NCI-H1694 (cell line): ENCODE results near the gene LTBP1.

Experiments
- DNase-seq: peaks from one replicate; lab custom pipeline; 2025; lab: John Stamatoyannopoulos, UW

LTBP1 gene

DNA sequence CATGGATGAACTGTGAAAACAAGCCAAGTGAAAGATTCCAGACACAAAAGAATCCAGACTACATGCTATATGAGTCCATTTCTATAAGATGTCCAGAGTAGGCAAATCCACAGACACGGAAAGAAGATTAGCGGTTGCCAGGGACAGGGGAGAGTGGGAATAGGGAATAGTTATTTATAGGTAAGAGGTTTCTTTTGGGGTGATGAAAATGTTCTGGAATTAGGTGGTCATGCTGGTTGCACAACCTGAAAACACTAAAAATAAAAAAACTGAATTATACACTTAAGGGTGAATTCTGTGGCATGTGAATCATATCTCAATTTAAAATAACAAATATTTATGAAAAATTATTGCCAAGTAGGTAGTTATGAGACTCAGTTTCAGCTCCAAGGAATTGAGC is 168.4 kb downstream of the LTBP1 start:
- no peak for DNase-seq

DNA sequence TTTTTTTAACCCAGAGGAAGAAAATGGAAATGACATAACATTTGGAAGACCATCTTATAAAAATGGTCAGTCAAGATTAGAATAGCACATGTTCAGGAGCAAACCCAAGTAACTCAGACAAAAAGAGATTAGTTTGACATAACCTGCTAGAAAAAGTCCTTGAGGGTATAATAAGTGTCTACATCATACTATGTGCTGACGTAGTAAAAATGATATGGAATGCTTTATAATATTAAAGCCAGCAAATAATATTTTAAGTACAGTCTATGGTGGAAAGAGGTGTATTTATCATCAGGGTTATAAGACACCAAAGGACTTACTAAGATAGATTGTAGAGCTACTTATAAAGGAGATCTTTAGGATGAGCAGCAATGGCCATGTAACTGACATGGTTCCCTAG is 169.0 kb downstream of the LTBP1 start:
- DNase-seq, result no peak

DNA sequence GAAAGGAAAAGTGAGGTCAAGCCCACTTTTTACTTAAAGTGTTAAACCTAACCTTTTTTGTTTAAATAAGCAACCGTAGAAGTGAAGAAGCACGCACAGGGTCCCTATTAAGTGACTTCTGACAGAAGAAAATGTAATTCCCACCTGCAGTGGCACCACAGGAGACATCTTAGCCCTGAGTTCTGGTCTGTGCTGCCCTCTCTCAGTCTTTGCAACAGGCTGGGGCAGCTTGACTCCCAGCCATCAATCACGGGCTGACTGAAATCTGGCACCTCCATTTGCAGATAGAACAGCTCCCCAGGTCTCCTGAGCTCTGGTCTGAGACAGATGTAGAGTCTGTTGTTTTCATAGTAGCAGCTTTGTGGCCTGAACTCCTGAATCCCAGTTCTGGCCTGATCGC is 170.0 kb downstream of the LTBP1 start:
- no peak for DNase-seq

DNA sequence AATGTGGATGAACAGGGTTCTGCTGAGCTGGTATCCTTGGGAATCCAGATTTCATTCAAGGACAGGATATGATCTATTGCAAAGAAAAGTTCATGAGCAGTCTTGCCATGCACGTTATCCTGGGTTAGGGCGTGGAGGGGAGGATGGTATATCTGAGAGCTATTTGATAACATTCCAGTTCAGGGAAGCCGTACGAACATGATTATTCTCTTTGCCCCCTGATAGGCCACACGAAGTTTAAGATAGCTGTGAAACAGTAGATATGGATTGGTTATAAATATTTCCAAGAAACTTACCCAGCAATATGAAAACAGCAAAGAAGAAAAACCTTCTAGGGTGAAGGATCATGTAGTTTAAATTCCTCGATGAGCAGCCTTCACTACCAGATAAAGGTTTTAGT is 171.9 kb downstream of the LTBP1 start:
- DNase-seq, result no peak

DNA sequence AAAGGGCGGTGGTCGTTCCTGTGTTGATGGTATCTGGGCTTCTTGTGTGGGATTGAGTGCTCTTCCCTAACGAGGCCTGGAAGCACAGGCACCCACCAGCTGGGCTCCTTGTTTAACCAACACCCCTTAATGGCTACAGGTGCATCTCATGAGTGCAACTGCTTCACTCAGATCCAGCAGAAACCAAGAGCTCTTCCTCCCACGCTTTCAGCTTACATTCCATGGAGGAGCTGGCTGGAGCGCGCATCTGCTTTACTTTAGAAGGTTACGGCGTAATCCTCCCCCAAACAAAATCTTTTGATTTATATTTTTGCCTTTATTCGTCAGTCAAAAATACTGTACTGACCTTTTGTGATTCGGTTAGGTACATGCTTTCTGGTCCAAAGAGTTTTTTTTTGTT is 174.7 kb downstream of the LTBP1 start:
- DNase-seq, result no peak

DNA sequence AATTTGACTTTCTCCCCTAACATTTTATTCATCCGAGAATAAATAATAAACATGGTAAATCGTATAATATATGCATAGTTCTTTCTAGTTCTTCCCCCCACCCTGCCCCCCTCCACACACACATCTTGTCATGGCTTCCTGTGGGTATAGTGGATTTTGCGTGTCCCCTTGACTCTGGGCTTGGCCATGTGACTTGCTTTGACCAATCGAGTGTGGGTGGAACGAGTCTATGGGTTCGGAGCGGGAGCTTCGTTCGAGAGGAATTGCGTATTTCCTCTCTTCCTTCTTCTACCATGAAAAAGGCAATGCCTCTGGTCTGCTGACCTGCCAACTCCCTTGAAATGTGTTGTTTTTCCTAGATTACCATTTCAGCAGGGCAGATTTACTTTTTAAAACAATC is 175.2 kb downstream of the LTBP1 start:
- no peak for DNase-seq

DNA sequence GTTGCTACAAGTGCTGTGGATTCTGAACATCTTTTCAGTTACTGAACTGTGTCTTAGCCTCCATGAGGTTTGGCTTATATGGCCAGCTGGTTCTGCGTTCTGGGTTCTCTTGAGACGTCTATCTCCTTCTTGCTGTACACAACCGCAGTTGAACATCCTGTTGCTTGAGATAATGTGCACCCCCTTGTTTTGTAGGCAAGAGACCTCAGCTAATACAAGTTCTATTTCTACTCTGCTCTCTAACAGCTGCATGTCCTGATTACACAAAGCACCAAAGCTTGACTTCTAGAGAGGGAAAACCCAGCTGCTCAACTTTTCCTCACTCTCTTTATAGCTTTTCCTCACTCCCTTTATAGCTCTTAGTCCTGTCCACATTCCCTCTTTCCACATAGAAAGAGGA is 176.0 kb downstream of the LTBP1 start:
- DNase-seq, result no peak

DNA sequence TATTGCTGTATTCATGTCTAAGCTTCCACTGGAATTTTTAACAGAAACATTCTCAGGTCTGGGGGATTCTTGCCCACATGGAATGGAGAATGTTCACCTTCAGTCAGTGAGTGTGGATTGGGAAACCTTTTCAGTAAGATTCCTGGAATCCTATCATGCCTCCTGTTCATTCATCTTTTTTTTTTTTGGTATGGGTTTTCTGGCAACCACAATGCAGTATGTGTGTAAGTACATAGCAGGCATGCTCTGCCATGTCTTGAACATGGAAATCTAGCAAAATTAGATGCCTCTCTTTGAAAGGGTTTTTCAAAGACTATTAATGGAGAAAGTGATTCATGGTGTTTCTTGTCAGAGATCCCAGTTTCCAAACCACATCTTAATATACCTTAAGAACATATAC is 176.5 kb downstream of the LTBP1 start:
- DNase-seq, result no peak

DNA sequence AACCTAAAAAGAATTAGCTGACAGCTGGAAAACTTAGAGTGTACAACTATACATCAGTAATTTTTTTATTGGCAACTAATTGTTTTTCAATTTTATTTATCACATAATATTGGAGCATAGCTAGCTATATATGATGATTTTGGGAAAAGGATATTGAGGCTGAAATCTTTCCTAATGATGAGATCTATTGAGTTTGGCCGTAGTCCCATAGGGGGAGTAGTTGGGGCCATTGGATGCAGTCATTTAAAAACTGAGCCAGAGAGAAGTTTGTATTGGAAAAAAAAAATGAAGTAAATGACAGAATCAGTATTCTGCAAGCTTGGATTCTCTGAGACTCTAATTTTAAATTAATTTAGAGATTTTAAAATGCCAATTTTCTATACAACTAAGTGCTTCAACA is 179.8 kb downstream of the LTBP1 start:
- no peak for DNase-seq

DNA sequence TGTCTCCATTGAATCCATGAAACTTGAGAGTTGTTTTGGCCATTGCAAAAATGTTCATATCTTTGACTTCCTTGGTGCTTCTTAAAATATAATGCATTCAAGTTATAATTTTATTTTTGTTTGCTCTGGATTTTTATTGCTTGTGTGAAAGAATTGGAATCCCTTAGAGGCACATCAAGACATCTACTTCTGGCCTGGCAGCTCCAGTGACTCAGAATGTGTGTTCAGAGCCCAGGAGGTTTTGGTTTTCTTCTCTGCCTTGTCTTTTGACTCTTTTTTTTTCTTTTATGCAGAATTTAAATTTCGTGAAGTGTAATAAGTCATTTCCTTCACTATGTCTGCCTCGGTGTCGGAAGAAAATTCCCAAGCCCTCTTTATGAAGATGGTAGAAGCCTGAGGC is 180.2 kb downstream of the LTBP1 start:
- no peak for DNase-seq

DNA sequence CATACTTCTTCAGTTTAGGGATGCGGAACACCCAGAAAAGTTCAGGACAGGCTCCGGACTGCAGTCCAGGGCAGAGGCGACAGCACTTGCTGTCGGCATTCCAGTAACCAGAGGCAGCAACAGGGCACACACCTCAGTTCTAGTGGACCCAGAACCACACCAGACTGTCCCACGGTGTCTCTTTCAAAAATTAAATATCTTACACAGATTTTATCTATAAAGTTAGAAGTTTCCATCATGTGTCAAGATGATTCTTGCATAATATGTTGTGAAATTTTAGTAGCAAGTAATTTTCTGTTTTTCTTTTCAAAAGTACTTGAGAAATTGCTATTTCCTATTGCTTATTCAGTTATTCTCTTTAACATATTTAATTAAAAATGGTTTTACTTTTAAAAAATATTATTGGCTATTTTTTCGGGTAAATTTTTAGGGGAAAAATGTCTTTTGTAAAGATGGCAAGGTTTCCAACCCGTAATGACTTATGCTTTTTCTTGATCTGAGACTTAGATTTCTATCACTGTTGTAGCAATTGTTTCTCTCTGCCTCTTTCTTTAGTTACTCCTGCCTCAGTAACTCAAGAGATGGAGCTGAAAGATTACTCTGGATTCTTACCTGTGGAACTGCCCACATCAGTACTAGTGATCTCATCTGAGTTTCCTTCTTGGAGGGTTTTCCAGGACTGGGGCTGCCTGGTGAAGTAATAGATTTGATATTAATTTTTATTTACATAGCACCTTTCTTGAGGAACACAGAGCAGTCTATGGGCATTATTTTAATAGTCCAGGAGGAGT is 182.7 kb downstream of the LTBP1 start:
- no peak for DNase-seq

DNA sequence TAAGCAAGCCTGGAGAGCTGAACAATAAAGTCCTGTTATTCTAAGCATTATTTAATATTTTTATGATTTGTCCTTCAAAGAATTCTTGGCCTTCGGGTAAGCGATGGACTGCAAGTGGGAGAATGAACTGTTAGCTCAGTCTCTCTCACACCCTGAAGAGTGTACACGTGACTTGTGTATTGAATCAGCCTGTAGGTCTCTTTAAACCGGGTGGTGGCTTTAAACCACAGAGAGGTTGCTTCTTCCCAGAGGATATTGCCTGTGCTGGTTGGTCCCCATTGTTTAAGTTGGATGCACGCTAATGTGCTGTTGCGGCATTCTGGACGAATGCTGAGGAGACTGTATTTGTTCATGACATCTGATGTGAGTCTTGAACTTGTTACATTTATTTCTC is 183.3 kb downstream of the LTBP1 start:
- no peak for DNase-seq

DNA sequence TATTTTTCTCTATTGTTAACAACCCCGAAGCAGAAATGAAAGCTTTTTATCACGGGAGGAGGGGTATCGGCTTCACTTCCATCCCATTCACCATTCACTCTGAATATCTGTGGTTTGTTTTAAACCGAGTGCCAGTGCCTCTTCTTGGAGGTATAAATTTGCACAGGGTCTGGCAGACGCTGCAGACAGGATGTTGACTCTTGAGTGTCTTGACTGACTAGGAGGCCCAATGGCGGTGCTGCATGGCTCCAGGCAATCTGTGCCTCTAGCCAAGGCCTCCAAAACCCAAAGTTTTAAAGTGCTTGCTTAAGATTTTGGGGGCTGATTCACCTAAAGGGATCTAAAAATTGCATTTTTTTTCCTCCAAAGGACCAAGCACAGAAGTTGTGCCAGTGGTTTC is 183.8 kb downstream of the LTBP1 start:
- DNase-seq, result no peak

DNA sequence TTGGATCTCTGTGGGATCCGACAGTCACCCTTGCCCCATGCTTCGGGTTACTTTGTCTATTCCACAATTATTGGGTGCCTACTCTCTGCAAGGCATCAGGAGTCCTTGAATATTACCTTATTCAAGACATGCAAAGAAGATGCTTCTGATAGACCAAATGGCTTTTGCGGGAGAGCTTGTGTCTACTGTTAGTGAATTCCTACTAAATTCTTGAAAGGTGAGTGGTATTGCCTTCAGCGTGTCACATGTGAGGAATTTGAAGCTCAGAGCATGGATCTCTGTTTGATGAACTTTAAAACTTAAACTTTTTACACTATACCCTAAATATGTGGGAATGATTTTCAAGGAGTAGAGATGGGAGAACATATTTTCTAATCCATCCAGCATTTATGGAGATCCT is 184.4 kb downstream of the LTBP1 start:
- DNase-seq, result no peak

DNA sequence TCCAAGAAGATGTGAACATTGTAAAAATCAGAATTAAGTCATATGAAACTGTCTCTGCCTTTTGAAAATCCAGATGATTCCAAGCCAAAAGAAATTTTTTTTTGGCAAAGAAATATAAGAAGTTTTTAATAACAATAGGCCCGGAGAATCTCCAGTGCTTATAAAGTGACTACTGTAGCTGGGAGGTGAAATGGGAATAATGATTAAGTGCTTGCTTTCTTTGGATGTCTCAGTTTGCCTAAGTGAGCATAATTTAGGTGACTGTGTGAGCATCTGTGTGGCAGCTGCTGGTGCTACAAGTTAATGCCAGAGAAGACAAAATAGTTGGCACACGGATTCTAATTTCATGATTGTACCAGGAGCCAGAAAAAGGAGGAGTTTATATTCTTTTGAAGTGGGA is 185.0 kb downstream of the LTBP1 start:
- DNase-seq, result peak; percentile 60

DNA sequence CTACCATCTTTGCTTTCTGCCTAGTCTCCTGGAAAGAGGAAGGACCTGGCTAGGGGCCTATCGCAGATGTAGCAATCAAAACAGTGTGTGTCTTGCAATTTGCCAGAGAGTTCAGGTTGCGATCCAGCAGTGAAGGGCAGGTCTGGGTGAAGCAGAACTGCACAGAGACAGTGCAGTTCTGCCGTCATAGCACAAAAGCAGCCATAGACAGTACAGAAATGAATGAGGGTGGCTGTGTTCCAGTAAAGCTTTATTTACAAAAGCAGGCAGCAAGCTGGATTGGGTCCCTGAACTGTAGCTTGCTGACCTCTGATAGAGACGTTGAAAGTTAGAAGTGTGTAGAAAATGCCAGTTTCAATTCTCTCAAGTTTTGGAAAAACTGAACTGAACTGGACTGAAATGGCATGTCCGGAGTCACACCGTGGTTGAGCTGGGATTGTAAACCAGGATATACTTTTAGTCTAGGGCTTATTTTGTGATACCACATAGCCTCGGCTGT is 186.8 kb downstream of the LTBP1 start:
- no peak for DNase-seq

DNA sequence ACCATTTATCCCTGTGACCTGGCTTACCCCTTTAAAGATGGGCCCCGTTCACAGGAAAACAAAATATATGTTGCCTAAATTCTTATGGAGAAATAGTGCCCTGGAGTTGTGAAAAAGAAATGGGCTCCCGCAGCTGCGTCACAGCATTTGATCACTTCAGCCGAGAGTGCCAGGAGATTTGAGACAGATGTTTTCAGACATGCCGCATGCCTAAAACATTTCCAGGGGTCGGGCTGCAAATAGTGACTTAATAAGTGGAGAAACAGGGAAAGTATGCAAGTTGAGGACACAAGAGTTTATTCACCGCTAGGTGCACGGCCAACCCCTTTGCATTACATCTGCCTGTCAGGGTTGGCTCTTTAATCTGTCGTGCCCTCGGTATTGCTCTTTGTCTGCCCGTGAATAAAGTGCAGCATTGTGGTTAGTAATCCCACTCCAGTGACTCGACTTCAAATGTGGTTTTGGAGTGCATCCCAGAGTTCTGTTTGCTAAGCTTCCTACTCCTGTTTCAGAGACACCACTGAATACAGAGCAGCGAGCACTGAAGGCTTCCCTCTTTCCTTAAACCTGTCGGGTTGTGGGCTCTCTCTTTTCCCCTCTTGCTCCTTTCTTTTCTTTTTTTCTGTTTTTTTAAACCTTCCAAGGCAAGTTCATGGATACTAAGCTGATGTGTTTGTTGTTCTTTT is 187.5 kb downstream of the LTBP1 start:
- peak; percentile 84 for DNase-seq

DNA sequence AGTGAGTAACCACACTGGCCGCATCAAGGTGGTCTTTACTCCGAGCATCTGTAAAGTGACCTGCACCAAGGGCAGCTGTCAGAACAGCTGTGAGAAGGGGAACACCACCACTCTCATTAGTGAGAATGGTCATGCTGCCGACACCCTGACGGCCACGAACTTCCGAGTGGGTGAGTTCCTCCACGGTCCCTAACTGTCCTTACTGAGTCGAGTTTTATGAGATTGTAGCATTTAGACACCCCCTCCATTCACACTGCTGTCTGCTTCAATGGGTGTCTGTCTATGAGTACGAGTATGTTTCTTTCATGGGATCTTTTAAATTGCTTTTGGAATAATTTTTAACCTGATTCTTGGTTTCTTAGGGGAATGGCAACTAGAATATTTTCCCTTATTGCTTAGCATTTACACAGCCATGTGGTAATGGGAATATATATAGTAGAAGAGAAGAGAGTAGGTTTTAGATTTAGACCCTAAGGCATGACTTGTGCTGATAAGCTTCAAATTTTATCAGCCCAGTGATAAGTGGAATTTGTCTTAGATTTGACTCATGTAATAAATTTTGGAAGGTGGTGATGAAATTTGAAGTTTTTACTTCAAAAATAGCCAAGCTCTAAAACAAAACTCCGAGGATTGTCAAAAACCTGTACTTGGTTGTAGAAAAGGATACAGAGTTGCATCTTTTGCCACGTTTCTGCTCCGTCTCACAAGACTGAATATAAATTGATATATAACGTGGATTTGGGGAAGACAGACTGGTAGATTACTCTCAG is 188.2 kb downstream of the LTBP1 start:
- no peak for DNase-seq

DNA sequence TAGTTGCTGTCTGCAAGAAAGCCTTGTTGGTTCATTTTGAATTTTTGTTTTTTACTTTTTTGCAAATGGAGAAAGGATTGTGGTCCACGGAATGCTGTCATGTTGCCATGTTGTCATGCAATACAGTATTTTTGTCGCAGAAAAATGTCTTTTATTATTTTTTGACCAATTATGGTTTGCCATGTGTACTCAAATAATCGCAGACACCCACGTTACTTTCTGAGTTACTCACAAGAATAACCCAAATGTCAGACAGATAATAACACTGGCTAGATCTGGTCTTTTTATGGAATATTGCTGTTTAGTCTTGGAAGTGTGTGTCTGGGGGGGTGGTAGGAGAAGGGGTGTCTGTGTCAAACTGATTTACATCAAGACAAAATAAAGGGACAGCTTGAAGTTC is 188.9 kb downstream of the LTBP1 start:
- no peak for DNase-seq

DNA sequence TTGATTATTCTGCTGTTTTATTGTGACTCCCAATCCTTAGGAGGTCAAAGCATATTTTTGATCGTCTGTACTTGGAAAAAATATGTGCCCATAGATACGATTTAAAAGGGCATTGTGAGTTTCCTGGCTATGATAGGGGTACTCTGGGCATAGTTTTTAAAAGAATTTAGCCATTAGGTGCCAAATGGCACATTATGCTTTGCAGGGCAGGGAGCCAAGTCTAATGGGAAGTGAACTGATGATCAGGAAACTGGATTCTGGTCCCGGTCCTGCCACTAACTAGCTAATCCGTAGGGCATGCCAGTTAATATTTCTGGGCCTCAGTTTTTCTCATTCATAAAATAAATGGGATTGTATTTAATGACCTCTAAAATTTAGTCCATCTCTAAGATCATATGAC is 189.3 kb downstream of the LTBP1 start:
- no peak for DNase-seq

DNA sequence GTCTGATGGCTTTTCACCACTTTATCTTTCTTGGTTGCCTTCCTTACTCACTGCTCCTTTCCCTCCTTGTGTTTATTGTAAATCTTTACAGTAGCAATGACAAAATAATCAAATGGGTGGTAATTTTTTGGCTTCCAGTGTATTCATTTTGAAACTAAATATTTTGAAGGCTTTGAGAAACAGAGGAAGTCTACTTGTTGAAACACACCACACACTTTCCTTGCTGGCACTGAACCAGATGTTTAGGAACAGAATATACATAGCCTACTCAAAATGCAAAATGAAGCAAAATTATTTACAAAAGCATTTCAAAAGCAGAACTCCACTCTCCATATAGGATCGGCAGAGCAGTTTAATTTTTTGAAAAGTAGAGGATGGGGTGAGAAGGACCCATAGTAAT is 189.8 kb downstream of the LTBP1 start:
- no peak for DNase-seq

DNA sequence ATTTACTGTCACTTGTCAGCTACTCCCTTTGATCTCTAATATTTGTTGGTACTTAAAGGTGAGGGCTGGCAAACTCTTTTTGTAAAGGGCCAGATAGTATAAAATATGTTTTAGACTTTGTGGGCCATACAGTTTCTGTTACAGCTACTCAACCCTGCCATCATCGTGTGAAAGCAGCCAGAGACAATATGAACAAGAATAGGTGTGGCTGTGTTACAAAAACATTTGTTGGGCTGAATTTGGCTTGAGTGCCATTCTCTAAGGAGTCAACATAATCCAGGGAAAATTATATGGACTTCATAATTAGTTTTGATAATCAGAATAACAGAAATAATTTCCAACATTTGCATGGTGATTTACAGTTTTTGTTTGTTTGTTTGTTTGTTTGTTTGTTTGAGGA is 190.6 kb downstream of the LTBP1 start:
- no peak for DNase-seq

DNA sequence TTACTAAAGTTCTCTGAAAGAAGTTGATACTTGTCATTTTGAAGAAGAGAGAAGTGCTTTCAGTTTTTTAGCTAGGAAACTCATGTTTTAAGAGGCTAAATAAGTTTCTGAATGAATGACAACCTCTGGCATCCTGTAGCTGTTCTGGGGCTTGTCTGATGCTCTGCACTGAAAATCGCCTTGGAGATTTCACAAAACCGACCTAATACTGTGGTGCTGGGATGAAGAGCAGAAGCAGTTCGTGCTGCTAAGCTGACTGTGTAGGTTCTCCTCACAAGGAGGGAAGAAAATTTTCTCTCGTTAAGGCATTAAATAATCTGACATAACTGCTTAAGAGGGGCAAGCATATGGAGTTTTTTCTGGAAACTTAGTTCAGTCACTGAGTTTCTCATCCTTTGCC is 193.2 kb downstream of the LTBP1 start:
- no peak for DNase-seq
